OCI-LY1 (cell line): ENCODE measurements around the gene GATAD1.

ENCODE experiments used
- EZH2 ChIP-seq: fragments of 200-600 bp; sonication (generic), shearing (Covaris generic); IDR thresholded peaks from 2 replicates; pipeline ENCODE4 v1.8.0; 2017; ENCODE audit warnings: borderline replicate concordance, mixed run types, mild to moderate bottlenecking, antibody characterized with exemption, low read length, moderate library complexity, mixed read lengths
- TF ChIP-seq, protein P1 (sequence below): fragments of 200-600 bp; sonication (generic), shearing (Covaris generic); IDR thresholded peaks from 2 replicates; pipeline ENCODE4 v1.5.1; 2017; ENCODE audit warnings: mild to moderate bottlenecking, antibody characterized with exemption, low read length, moderate library complexity, mixed read lengths

DNA sequence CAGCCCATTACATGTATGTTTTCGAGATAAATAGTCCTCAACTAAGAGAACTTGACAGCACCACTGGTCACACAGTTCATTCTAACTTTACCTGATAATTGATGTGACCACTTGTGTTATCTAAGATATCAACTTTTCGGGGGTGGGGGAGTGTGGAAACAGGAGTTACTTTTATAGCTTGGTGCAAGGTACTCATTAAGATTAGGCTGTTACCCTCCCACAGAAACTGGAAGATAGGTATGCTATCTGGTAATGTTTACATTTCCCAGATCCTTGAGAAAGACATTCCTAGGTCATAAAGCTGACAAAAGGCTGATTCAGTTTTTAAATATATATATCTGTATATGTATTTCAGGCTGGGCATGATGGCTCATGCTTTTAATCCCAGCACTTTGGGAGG lies 19.4 kb downstream of the GATAD1 start:
- TF ChIP-seq, protein P1, sequence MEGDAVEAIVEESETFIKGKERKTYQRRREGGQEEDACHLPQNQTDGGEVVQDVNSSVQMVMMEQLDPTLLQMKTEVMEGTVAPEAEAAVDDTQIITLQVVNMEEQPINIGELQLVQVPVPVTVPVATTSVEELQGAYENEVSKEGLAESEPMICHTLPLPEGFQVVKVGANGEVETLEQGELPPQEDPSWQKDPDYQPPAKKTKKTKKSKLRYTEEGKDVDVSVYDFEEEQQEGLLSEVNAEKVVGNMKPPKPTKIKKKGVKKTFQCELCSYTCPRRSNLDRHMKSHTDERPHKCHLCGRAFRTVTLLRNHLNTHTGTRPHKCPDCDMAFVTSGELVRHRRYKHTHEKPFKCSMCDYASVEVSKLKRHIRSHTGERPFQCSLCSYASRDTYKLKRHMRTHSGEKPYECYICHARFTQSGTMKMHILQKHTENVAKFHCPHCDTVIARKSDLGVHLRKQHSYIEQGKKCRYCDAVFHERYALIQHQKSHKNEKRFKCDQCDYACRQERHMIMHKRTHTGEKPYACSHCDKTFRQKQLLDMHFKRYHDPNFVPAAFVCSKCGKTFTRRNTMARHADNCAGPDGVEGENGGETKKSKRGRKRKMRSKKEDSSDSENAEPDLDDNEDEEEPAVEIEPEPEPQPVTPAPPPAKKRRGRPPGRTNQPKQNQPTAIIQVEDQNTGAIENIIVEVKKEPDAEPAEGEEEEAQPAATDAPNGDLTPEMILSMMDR, result no peak
- no peak for TF ChIP-seq EZH2
